ENCODE results near the gene KRT20. TPM values are rescaled to one million over a fixed set of nuclear protein-coding genes. Genes with fewer than 3 reads are reported as not detected.
A peak's percentile ranks its signal among the peaks of the same experiment; 100 is the strongest.

Gene KRT20
- total and polyA plus RNA-seq, 2 of the 13 experiments (the other 11 are each of a cell fraction or from before 2014, with no cell fraction given): 0.13 to 0.20 TPM

- no peak for TF ChIP-seq ZFP82 (CRISPR knock-in tag; IDR thresholded peaks at IDR 0.05; ENCODE audit: borderline replicate concordance)
- no peak for TF ChIP-seq GMEB2 (CRISPR knock-in tag; IDR thresholded peaks at IDR 0.05; ENCODE audit: low read depth)
- TF ChIP-seq ONECUT2 (CRISPR knock-in tag; IDR thresholded peaks at IDR 0.05): no peak
- no peak for TF ChIP-seq ZNF607 (CRISPR knock-in tag; IDR thresholded peaks at IDR 0.05; ENCODE audit: borderline replicate concordance)
- no peak for TF ChIP-seq NCOA2 (CRISPR knock-in tag; IDR thresholded peaks at IDR 0.05)
- no peak for TF ChIP-seq RFXANK (CRISPR knock-in tag; IDR thresholded peaks at IDR 0.05)
- TF ChIP-seq HIC2 (CRISPR knock-in tag; IDR thresholded peaks at IDR 0.05; ENCODE audit: low read depth): no peak
- no peak for TF ChIP-seq NR2F2 (IDR thresholded peaks at IDR 0.05; ENCODE audit: borderline replicate concordance, low read depth)
- no peak for TF ChIP-seq PTBP1 (IDR thresholded peaks at IDR 0.05; ENCODE audit: low read depth, low read length, poor library complexity, severe bottlenecking)
- TF ChIP-seq ZBTB7B (CRISPR knock-in tag; IDR thresholded peaks at IDR 0.05): peak; percentile 70; the same call in 1 of the 2 replicates
- no peak for TF ChIP-seq ZNF598 (CRISPR knock-in tag; IDR thresholded peaks at IDR 0.05; ENCODE audit: borderline replicate concordance)
- TF ChIP-seq ZNF282 (IDR thresholded peaks at IDR 0.05; ENCODE audit: partially characterized antibody): no peak
- TF ChIP-seq ZNF605 (CRISPR knock-in tag; IDR thresholded peaks at IDR 0.05): no peak
- TF ChIP-seq ZNF552 (CRISPR knock-in tag; IDR thresholded peaks at IDR 0.05; ENCODE audit: borderline replicate concordance): no peak
- peak; percentile 58; the same call in 1 of the 2 replicates for TF ChIP-seq ZBTB33 (CRISPR knock-in tag; IDR thresholded peaks at IDR 0.05)
- TF ChIP-seq ZNF343 (CRISPR knock-in tag; IDR thresholded peaks at IDR 0.05): no peak
- no peak for TF ChIP-seq ARNT (IDR thresholded peaks at IDR 0.05)
- no peak for TF ChIP-seq ZNF746 (CRISPR knock-in tag; IDR thresholded peaks at IDR 0.05)
- TF ChIP-seq ZNF609 (CRISPR knock-in tag; IDR thresholded peaks at IDR 0.05; ENCODE audit: borderline replicate concordance): no peak
- TF ChIP-seq MAFK (conservative IDR thresholded peaks at IDR 0.05 in 1 of 2, IDR thresholded peaks at IDR 0.05 in 1 of 2; ENCODE audit: low read length in 2 of 2): no peak
- no peak for TF ChIP-seq ZNF264 (CRISPR knock-in tag; IDR thresholded peaks at IDR 0.05)
Observed at GRCh38 chr17:40862985-40863733, 21.9 kb downstream of the KRT20 start (continued).

All from HepG2 (cell line).